Stimulated activated CD4-positive, alpha-beta T cell treated with anti-CD3 and anti-CD28 coated beads, TNF-alpha, amount 100 ng/mL, for 24 hours (primary cell): ENCODE results near the gene METTL23.
"Not testable (repeated sequence)": the region's sequence is repeated elsewhere in the genome, so short reads cannot be mapped to it uniquely, and the experiment has no call there.

Source experiments
- DNase-seq, 3 experiments: peaks; one replicate each; pipeline ENCODE4 v3.0.0-alpha.2; 2020; ENCODE audit warnings: low read depth in 3 of 3

METTL23 gene

DNA sequence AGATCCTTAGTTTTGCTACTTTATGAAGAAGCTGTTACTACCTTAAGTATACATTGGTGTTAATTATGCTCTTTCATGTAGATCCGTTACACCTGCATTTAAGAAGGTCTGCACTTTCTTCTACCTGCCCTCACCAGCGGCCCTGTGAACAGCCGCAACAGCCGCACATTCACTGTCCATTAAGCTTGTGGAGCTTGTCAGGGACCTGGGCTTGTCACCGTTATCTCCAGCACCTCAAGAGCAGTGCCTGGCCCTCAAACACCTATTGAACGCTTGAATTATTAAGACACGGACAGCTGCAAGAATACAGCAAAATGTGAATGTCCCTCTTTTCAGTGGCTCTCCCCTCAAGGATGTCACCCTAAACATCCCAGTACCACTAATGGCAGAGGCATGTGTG, 12.9 kb upstream of the METTL23 start:
- no peak for DNase-seq

DNA sequence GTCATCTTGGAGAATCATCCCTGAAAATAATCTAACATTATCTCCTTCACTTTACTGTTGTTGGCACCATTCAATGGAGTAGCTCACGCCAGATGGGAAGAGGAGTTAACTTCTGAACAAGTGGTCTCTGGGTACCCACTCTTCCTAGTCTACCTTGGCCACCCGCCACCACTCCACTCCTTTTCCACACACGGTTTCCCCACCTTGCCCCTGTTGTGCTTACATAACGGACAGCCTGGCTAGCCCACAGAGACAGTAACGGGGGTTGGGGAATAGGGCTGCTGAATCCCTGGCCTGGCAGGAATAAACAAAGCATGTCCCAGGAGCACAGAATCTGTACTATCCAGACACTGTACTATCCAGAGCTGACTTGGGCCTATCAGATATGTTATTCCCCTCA, 12.3 kb upstream of the METTL23 start:
- no peak for DNase-seq

DNA sequence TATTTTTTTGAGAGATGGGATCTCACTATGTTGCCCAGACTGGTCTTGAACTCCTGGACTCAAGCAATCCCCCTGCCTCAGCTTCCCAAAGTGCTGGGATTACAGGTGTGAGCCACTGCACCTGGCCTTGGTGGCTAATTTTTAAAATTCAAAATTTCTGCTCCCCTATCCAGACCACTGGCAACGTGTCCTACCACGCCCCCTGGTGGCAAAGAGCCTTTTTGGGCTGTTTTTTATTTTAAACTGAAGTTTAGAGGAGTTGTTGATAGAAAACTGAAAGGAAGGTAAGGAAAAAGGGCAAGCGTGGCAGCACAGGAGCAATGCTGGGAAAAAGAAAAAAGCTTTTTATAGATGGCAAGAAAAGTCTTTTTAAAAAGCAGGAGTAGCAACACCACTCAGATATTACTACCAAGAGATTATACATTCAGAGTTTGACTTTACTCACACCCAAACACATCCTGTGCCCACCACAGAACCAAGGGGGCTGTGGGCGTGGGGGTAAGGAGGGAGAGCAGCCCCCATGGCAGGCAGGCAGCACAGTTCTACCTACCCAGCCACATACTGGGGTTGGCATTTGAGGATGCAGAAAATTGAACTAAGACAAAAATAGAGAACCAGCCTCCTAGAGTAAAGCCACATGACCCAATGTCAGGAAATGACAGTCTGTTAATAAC, 11.7 kb upstream of the METTL23 start:
- DNase-seq, result peak; percentile 57 to 72 (median 69)

- DNase-seq, result no peak
These were observed 11.2 kb upstream of the METTL23 start for GRCh38 chr17:76715496-76715830.

GRCh38 chr17:76716146-76716838, 10.3 kb upstream of the METTL23 start:
- DNase-seq, result no peak

GRCh38 chr17:76716839-76717215, 9.8 kb upstream of the METTL23 start:
- DNase-seq, result no peak

DNA sequence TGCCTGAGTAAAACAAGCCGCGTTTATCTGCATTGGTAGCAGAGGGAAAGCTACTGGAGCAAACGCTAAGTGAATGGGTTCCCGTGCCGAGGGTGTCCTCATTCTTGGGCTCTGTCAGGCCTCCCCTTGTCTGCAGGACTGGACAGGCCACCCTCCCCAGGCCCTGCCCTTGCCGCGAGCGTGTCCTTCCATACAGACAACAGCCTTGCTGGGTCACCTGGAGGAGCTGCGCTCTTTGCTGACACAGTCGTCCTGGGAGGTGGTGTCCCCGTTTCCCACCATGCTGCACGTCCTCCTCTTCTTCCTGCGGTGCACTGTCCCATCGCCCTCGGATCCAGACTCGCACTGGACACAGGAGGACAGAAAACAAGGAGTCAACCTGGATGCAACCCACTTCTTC, 8.1 kb upstream of the METTL23 start:
- DNase-seq, result no peak

DNA sequence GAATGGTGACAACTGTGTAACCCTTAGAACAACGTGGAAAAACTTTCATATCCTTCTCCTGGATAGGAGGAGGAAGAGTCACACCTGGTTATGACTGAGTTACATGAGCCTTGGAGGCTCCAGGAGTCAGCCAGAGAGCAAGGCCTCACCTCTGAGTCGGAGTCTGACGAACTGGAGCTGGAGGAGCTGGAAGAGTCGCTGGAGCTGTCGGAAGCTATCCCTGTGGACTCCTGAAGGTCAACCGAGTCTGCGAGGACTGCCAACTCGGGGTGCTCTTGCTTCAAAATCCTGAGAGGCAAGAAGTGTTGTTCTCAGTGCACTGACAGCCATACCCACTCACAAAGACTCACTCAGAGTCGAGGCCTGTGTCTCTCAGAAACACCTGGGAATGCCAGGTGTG, 6.4 kb upstream of the METTL23 start:
- no peak for DNase-seq

DNA sequence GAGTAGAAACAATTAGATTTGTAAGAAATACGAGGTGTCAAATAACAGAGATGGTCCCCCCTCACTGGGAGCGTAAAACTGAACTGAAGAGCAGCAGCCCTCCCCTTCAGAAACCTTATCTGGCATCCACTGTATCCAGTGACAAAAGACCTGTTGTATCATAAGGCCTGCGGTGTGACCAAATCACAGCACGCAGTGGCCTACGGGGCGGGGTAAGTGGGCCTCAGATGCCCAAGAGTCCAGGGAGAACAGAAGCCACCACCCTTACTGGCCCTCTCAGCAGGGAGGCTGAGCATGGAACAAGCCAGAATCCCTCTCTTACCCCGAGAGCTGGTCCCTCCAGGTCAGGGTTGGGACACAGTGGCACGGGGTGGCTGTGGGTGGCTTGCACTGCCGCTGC, 5.7 kb upstream of the METTL23 start:
- DNase-seq, result no peak

- no peak for DNase-seq
These were observed 5.2 kb upstream of the METTL23 start for GRCh38 chr17:76721463-76721862.

- no peak for DNase-seq
These were observed 4.4 kb upstream of the METTL23 start for GRCh38 chr17:76722279-76722678.

- not testable (repeated sequence) for DNase-seq
These were observed 3.7 kb upstream of the METTL23 start for GRCh38 chr17:76722977-76723376.

DNA sequence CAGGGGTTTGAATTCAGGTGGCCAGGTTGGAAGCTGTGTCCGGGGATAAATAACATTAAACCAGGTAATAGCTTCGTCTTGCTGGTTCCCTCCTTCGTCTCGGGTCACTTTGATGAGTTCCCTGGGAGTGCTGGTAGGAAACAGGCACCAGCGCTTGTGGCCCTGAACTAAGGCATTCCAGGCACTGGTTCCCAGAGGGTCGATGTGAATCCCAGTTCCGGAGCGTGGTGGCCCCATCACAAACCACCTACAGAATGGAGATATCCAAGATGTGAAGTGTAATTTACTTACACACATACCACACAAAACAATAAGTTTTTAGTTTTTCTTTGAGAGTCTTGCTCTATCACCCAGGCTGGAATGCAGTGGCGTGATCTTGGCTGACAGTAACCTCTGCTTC, 2.8 kb upstream of the METTL23 start:
- no peak for DNase-seq

GRCh38 chr17:76725580-76726230, 934 bp upstream of the METTL23 start:
- DNase-seq, result peak in 2 of 3 experiments; percentile 55 to 76

DNA sequence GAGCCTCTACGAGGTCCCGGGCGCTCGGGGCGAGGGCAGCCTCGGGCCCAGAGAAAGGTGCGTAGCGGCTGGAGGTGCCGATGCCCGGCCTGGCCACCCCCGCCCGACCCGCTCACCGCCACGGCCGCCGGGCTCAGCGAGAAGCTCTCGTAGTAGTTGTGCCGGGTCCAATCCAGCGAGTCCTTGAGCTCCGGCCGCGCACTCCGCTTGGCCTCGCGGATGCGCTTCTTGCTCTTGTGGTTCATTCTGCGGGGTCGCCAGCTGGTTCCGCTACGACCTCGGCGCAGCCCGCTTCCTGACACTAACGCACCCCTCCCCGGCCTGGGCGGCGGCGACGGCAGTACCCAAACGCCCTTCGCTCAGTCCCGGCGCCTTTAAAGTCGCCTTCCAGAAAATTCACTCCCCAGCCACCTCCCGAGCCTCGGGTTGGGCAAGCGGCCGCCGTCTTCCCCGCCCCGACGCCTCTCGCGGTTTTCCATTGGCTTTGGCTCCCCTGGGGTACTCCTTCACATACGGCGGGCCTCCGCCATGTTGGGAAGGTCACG, 336 bp upstream of the METTL23 start, which contains the start of gene JMJD6:
JMJD6 (minus strand) TSS at position 376 of the 545 bp plus-strand sequence; CDS start at position 245, 131 bp downstream.
- DNase-seq, result peak; percentile 91 to 95 (median 91)

DNA sequence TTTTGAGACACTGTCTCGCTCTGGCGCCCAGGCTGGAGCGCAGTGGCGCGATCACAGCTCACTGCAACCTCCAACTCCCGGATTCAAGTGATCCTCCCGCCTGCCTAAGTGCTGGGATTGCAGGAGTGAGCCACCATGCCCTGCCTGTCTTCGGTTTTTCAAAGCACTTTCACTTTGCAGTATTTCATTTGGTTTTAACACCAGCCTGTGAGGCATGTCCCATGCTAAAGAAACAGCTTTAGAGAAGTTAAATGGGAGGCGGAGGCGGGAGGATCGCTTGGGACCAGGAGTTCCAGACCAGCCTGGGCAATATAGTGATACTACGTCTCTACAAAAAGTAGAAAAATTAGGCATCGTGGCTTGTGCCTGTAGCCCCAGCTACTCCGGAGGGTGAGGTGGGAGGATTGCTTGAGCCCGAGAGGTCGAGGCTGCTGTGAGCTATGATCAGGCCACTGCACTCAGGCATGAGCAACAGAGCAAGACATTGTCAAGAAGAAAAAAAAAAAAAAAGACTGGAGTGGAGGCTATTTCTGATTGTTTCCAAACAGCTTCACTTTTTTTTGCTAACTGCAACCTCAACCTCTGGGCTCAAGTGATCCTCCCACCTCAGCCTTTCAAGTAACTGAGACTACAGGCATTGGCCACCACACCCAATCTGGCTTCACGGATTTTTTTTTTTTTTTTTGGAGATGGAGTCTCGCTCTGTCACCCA, 1.3 kb downstream of the METTL23 start:
- no peak for DNase-seq

GRCh38 chr17:76731800-76732733, 5.4 kb downstream of the METTL23 start:
- DNase-seq, result not testable (repeated sequence)

DNA sequence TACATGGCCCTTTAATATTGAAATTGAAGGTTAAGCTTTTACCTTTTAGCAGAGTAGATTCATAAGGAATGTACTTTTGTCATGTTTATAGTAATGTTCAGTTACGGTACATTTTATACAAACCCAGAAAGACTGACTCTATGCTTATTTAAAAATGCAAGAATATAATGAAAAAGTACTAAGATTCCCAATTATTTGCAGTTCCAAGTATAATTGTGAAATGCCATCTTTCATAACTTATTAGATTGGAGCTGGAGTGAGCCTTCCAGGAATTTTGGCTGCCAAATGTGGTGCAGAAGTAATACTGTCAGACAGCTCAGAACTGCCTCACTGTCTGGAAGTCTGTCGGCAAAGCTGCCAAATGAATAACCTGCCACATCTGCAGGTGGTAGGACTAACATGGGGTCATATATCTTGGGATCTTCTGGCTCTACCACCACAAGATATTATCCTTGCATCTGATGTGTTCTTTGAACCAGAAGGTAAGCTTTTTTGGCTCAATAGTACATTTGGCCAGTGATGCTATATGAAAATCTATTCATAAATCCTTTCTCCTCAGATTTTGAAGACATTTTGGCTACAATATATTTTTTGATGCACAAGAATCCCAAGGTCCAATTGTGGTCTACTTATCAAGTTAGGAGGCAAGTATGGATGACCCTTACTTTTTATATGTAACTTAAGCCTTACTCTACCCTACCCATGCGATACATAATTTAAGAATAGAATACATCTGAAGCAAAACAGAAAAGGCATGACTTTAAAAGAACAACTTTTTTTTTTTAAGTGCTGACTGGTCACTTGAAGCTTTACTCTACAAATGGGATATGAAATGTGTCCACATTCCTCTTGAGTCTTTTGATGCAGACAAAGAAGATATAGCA, 6.3 kb downstream of the METTL23 start:
- DNase-seq, result no peak

DNA sequence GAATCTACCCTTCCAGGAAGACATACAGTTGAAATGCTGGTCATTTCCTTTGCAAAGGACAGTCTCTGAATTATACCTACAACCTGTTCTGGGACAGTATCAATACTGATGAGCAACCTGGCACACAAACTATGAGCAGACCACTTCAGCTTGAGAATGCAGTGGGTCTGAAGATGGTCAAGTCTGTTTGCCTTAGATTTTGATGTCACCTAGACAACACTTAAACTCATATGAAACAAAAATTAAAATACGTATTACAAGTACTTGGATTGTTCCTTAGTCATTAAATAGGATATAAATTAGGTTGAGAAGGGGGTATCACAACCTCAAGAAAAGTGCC, 6.9 kb downstream of the METTL23 start:
- no peak for DNase-seq
